Kasumi-1 (cell line): ENCODE results near the gene SMIM14.
"Not testable (repeated sequence)": the region's sequence is repeated elsewhere in the genome, so short reads cannot be mapped to it uniquely, and the experiment has no call there.

ENCODE experiments used
- DNase-seq, 2 experiments: peaks; one replicate each; lab custom pipeline; 2025; lab: John Stamatoyannopoulos, UW

Gene SMIM14

DNA sequence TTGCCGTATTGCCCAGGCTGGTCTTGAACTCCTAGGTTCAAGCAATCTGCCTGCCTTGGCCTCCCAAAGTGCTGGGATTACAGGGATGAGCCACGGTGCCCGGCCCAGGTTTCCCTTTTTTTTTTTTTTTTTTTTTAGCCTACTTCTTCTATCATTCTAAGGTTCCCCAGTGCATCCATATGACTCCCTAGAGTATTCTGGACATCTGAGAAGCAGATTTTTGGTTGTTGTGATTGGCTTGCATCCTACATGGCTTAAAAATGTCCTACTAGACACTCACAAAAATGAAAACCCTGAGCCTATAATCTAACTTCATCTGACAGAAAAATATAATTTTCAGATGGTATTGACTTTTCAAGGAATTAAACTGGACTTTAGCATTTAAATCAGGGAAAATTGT is 41.7 kb downstream of the SMIM14 start:
- DNase-seq = no peak

- no peak for DNase-seq
These were observed 47.4 kb downstream of the SMIM14 start for GRCh38 chr4:39591290-39591689.

GRCh38 chr4:39587881-39588280 is 50.8 kb downstream of the SMIM14 start:
- DNase-seq = no peak

- no peak for DNase-seq
These were observed 63.7 kb downstream of the SMIM14 start for GRCh38 chr4:39574946-39575345.

- DNase-seq = no peak
These were observed 67.2 kb downstream of the SMIM14 start for GRCh38 chr4:39571504-39571903.

GRCh38 chr4:39571054-39571453 is 67.6 kb downstream of the SMIM14 start:
- no peak for DNase-seq

GRCh38 chr4:39569209-39569608 is 69.5 kb downstream of the SMIM14 start:
- no peak for DNase-seq

DNA sequence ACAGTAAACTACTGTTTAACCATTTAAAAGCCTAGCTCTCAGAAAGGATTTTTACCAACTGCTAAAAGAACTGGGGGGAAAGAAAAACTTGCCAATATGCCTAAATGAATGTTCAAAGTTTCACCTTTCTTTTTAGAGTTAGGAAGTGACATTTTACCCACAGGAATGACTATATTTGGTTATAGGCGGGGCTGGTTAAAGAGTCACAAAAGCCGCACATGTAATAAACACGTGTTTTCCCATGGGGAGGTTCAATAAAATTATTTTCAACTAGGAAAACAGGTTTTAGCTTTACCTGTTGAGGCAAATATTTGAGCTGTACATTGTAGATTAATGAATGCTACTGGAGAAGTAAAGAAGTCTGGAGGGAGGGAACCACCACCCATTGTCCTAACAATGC is 69.9 kb downstream of the SMIM14 start:
- DNase-seq = no peak

- DNase-seq = no peak
These were observed 72.6 kb downstream of the SMIM14 start for GRCh38 chr4:39565878-39566600.

- DNase-seq = no peak
These were observed 75.3 kb downstream of the SMIM14 start for GRCh38 chr4:39563346-39563847.

- no peak for DNase-seq
These were observed 75.9 kb downstream of the SMIM14 start for GRCh38 chr4:39562792-39563191.

DNA sequence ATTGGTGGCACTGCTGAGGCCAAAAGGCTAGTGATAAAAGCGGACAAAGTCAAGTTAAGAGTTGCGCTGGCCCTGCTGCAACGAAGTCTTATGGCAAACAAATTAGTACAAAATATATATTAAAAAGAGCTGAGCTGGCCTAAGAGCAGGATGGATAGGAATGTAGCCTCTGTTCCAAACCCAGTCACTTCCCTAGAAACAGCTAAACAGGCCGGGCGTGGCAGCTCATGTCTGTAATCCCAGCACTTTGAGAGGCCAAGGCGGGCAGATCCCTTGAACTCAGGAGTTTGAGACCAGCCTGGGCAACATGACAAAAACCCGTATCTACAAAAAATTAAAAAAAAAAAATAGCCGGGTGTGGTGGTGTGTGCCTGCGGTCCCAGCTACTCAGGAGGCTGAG is 79.0 kb downstream of the SMIM14 start:
- DNase-seq = no peak

GRCh38 chr4:39555472-39555871 is 83.2 kb downstream of the SMIM14 start:
- DNase-seq = no peak

DNA sequence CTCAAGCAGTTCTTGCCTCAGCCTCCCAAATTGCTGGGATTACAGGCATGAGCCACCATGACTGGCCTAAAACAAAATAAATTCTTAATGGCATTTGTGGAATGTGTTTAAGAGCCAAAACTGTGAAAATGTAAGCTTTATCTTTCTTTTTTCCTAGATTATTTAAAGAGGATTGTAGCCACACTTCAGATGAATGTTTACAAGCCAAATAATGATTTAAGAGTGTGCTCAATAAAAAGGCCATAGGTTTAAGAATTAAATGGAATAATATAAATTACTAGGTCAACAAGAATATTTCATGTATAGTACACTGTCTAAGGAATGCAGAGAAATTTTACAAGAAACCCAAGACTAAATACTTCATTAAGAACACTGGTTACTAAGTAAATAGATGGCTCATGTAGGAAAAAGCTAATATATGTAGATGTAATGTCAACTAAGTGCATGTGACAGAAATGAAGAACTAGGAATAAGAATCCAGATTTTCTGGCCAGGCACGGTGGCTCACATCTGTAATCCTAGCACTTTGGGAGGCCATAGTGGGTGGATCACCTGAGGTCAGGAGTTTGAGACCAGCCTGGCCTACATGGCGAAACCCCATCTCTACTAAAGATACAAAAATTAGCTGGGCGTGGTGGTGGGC is 90.1 kb downstream of the SMIM14 start:
- no peak for DNase-seq

- DNase-seq = no peak
These were observed 93.9 kb downstream of the SMIM14 start for GRCh38 chr4:39544580-39545315.

DNA sequence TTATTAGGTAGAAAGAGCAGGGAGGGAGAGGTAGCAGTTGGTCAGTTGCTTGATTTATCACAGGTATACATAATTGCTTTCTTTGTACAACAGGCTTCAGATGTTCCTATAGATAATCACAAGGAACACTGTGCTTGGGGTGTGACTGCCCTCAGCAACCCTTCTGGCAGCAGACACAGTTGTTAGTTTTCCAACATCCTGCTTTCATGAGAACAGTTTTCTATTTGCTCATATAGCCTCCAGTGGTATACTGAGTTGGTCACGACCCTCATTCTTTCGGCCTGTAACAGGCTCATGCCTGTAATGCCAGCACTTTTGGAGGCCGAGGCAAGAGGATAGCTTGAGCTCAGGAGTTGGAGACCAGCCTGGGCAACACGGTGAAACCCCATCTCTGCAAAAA is 94.6 kb downstream of the SMIM14 start:
- not testable (repeated sequence) for DNase-seq

GRCh38 chr4:39543034-39543433 is 95.6 kb downstream of the SMIM14 start:
- DNase-seq = no peak

DNA sequence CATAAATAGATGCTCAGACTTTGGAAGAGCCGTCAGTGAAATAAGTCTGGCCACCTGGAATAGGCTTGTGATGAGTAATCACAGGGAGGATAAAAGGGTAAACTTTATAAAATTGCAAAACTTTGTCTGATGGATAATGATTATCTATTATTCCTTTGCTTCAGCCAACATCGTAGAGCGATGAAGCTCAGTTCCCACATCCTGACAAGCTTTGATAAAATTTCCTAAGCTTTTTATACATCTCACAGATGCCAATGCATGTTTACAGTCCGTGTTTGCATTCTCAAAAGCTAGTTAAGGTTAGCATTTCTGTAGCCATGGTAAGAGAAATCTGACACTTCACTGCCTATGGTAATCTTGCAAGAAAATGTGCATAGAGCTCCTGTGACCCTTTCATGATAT is 96.1 kb downstream of the SMIM14 start:
- DNase-seq = no peak

- DNase-seq = no peak
These were observed 96.6 kb downstream of the SMIM14 start for GRCh38 chr4:39541987-39542610.

- DNase-seq = no peak
These were observed 99.5 kb downstream of the SMIM14 start for GRCh38 chr4:39539089-39539611.

- no peak for DNase-seq
These were observed 105.1 kb downstream of the SMIM14 start for GRCh38 chr4:39533541-39533940.

- not testable (repeated sequence) for DNase-seq
These were observed 106.4 kb downstream of the SMIM14 start for GRCh38 chr4:39532237-39532636.
